SK-N-SH treated with all-trans-retinoic acid at 6 μM for 48 hours (cell line): ENCODE data around the gene AKR1E2.

Experiments
- ATAC-seq: fragments of 200-7000 bp; cut with Tn5 transposase; 3 replicates; pipeline ENCODE4 v1.9.1; 2020; ENCODE audit warnings: mild to moderate bottlenecking, moderate library complexity
- ARNTL ChIP-seq: fragments of 450-650 bp; formaldehyde crosslinking; IDR thresholded peaks from 2 replicates; pipeline ENCODE4 v1.5.0; 2020; ENCODE audit warnings: low read depth, mild to moderate bottlenecking, moderate library complexity, borderline replicate concordance
- BACH2 ChIP-seq: fragments of 250-450 bp; sonication (Bioruptor Pico); IDR thresholded peaks from 2 replicates; pipeline ENCODE4 v1.9.0; 2021; ENCODE audit warnings: mild to moderate bottlenecking, borderline replicate concordance
- CSDC2 ChIP-seq: fragments of 250-450 bp; sonication (Bioruptor Pico); IDR thresholded peaks from 2 replicates; pipeline ENCODE4 v1.5.0; 2020; ENCODE audit warnings: mild to moderate bottlenecking, moderate library complexity
- ESRRG ChIP-seq: fragments of 250-450 bp; sonication (Bioruptor Pico); IDR thresholded peaks from 2 replicates; pipeline ENCODE4 v1.6.1; 2021; ENCODE audit warnings: mild to moderate bottlenecking
- GLIS3 ChIP-seq: fragments of 250-450 bp; sonication (Bioruptor Pico); IDR thresholded peaks from 2 replicates; pipeline ENCODE4 v1.5.0; 2020; ENCODE audit warnings: mild to moderate bottlenecking, moderate library complexity
- ISL1 ChIP-seq: fragments of 250-450 bp; sonication (Bioruptor Pico); IDR thresholded peaks from 2 replicates; pipeline ENCODE4 v2.1.2; 2022; ENCODE audit warnings: mild to moderate bottlenecking, moderate library complexity
- OSR1 ChIP-seq: fragments of 250-450 bp; sonication (Bioruptor Pico); IDR thresholded peaks from 2 replicates; pipeline ENCODE4 v1.8.0; 2022; ENCODE audit warnings: moderate library complexity, mild to moderate bottlenecking, inconsistent platforms
- PATZ1 ChIP-seq: fragments of 250-450 bp; sonication (Bioruptor Pico); IDR thresholded peaks from 2 replicates; pipeline ENCODE4 v1.8.0; 2020; ENCODE audit warnings: mild to moderate bottlenecking, moderate library complexity, borderline replicate concordance
- PPARA ChIP-seq: fragments of 250-450 bp; sonication (Bioruptor Pico); IDR thresholded peaks from 2 replicates; pipeline ENCODE4 v1.5.0; 2020; ENCODE audit warnings: mild to moderate bottlenecking, borderline replicate concordance
- RARB ChIP-seq: fragments of 250-450 bp; sonication (Bioruptor Pico); IDR thresholded peaks from 2 replicates; pipeline ENCODE4 v1.8.0; 2021; ENCODE audit warnings: mild to moderate bottlenecking, moderate library complexity
- SNAI2 ChIP-seq: fragments of 250-450 bp; sonication (Bioruptor Pico); IDR thresholded peaks from 2 replicates; pipeline ENCODE4 v1.5.0; 2020; ENCODE audit warnings: mild to moderate bottlenecking, moderate library complexity
- TCF4 ChIP-seq: fragments of 250-450 bp; sonication (Bioruptor Pico); IDR thresholded peaks from 2 replicates; pipeline ENCODE4 v1.8.0; 2021; ENCODE audit warnings: mild to moderate bottlenecking, moderate library complexity, borderline replicate concordance
- TSHZ2 ChIP-seq: fragments of 250-450 bp; sonication (Bioruptor Pico); IDR thresholded peaks from 2 replicates; pipeline ENCODE4 v1.5.0; 2020; ENCODE audit warnings: mild to moderate bottlenecking, moderate library complexity
- ZFP3 ChIP-seq: fragments of 250-450 bp; sonication (Bioruptor Pico); IDR thresholded peaks from 2 replicates; pipeline ENCODE4 v1.5.0; 2020; ENCODE audit warnings: mild to moderate bottlenecking, moderate library complexity
- ZFP30 ChIP-seq: fragments of 450-650 bp; formaldehyde crosslinking; IDR thresholded peaks from 2 replicates; pipeline ENCODE4 v1.5.0; 2022; ENCODE audit warnings: mild to moderate bottlenecking, moderate library complexity
- ZNF565 ChIP-seq: fragments of 450-650 bp; formaldehyde crosslinking; conservative IDR thresholded peaks from 2 replicates; pipeline ENCODE4 v1.5.0; 2020; ENCODE audit warnings: low read depth, mild to moderate bottlenecking, moderate library complexity
- ZNF70 ChIP-seq: fragments of 450-650 bp; formaldehyde crosslinking; IDR thresholded peaks from 2 replicates; pipeline ENCODE4 v1.5.0; 2020; ENCODE audit warnings: mild to moderate bottlenecking, moderate library complexity
- ZNF8 ChIP-seq: fragments of 450-650 bp; formaldehyde crosslinking; IDR thresholded peaks from 2 replicates; pipeline ENCODE4 v1.5.0; 2020; ENCODE audit warnings: mild to moderate bottlenecking, moderate library complexity
- TF ChIP-seq, protein P1 (sequence below): fragments of 250-450 bp; sonication (Bioruptor Pico); IDR thresholded peaks from 2 replicates; pipeline ENCODE4 v1.5.1; 2020; ENCODE audit warnings: low read depth, mild to moderate bottlenecking, moderate library complexity
- TF ChIP-seq, protein P2 (sequence below): fragments of 250-450 bp; sonication (Bioruptor Pico); IDR thresholded peaks from 2 replicates; pipeline ENCODE4 v1.8.0; 2021; ENCODE audit warnings: low read depth, mild to moderate bottlenecking, moderate library complexity, borderline replicate concordance
- TF ChIP-seq, protein P3 (sequence below): fragments of 250-450 bp; sonication (Bioruptor Pico); IDR thresholded peaks from 2 replicates; pipeline ENCODE4 v1.5.1; 2021; ENCODE audit warnings: mild to moderate bottlenecking, moderate library complexity

AKR1E2 gene

GRCh38 chr10:4809156-4809555, 16.9 kb upstream of the AKR1E2 start:
- ATAC-seq, result no peak
- no peak for TF ChIP-seq ZNF70 (CRISPR knock-in tag)
- TF ChIP-seq, protein P1, sequence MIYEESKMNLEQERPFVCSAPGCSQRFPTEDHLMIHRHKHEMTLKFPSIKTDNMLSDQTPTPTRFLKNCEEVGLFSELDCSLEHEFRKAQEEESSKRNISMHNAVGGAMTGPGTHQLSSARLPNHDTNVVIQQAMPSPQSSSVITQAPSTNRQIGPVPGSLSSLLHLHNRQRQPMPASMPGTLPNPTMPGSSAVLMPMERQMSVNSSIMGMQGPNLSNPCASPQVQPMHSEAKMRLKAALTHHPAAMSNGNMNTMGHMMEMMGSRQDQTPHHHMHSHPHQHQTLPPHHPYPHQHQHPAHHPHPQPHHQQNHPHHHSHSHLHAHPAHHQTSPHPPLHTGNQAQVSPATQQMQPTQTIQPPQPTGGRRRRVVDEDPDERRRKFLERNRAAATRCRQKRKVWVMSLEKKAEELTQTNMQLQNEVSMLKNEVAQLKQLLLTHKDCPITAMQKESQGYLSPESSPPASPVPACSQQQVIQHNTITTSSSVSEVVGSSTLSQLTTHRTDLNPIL (CRISPR knock-in tag), result no peak
- TF ChIP-seq ZNF8 (CRISPR knock-in tag), result no peak
- TF ChIP-seq SNAI2, result no peak
- TF ChIP-seq OSR1 (CRISPR knock-in tag), result no peak
- TF ChIP-seq CSDC2 (CRISPR knock-in tag), result no peak
- TF ChIP-seq ISL1 (CRISPR knock-in tag), result no peak
- no peak for TF ChIP-seq ZFP30
- no peak for TF ChIP-seq TCF4 (CRISPR knock-in tag)
- TF ChIP-seq BACH2 (CRISPR knock-in tag), result no peak
- no peak for TF ChIP-seq ZFP3
- TF ChIP-seq TSHZ2, result no peak
- no peak for TF ChIP-seq ZNF565 (CRISPR knock-in tag)
- TF ChIP-seq ESRRG, result no peak
- no peak for TF ChIP-seq ARNTL
- no peak for TF ChIP-seq RARB (CRISPR knock-in tag)
- TF ChIP-seq PPARA, result no peak
- no peak for TF ChIP-seq PATZ1 (CRISPR knock-in tag)

DNA sequence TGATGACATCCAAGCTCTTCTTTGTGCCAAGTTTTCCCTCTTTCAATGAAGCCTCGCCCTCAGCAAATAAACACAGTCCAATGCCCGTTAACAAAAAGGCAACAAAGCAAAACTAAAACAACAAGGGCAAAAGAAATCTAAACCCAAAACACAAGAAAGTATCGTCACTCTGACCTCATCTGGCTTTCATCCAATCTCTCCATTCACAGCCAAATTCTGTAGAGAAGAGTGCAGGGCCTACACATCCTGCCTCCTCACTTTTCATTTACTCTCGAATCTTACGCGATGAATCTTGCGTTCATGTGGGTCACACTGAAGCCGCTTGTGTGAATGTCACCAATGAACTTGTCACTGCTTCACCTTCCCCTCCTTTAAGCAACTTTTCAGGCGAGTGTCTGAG, 15.9 kb upstream of the AKR1E2 start:
- TF ChIP-seq ESRRG (no peak), GLIS3 (no peak), CSDC2 (CRISPR knock-in tag) (no peak), ISL1 (CRISPR knock-in tag) (no peak), OSR1 (CRISPR knock-in tag) (no peak), PATZ1 (CRISPR knock-in tag) (no peak), ZFP30 (no peak), TSHZ2 (no peak), TCF4 (CRISPR knock-in tag) (no peak), ARNTL (no peak)
- TF ChIP-seq, protein P2, sequence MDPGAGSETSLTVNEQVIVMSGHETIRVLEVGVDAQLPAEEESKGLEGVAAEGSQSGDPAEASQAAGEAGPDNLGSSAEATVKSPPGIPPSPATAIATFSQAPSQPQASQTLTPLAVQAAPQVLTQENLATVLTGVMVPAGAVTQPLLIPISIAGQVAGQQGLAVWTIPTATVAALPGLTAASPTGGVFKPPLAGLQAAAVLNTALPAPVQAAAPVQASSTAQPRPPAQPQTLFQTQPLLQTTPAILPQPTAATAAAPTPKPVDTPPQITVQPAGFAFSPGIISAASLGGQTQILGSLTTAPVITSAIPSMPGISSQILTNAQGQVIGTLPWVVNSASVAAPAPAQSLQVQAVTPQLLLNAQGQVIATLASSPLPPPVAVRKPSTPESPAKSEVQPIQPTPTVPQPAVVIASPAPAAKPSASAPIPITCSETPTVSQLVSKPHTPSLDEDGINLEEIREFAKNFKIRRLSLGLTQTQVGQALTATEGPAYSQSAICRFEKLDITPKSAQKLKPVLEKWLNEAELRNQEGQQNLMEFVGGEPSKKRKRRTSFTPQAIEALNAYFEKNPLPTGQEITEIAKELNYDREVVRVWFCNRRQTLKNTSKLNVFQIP, result no peak
- TF ChIP-seq, protein P3, sequence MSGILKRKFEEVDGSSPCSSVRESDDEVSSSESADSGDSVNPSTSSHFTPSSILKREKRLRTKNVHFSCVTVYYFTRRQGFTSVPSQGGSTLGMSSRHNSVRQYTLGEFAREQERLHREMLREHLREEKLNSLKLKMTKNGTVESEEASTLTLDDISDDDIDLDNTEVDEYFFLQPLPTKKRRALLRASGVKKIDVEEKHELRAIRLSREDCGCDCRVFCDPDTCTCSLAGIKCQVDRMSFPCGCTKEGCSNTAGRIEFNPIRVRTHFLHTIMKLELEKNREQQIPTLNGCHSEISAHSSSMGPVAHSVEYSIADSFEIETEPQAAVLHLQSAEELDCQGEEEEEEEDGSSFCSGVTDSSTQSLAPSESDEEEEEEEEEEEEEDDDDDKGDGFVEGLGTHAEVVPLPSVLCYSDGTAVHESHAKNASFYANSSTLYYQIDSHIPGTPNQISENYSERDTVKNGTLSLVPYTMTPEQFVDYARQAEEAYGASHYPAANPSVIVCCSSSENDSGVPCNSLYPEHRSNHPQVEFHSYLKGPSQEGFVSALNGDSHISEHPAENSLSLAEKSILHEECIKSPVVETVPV, result no peak
- no peak for ATAC-seq
